SIG-M5 treated with dmso at 0.1 percent for 504 hours (cell line): Measurements from ENCODE around the gene RUFY3.
A peak's percentile ranks its signal among the peaks of the same experiment; 100 is the strongest.
"Not testable (repeated sequence)": the region's sequence is repeated elsewhere in the genome, so short reads cannot be mapped to it uniquely, and the experiment has no call there.

Experiments
- DNase-seq: peaks from one replicate; lab custom pipeline; 2025; ENCODE audit not compliant: unreplicated experiment; lab: John Stamatoyannopoulos, UW

The RUFY3 gene

GRCh38 chr4:70839589-70840093 lies 117.9 kb downstream of the RUFY3 start, which contains the start of gene GRSF1:
GRSF1 (minus strand) TSS chr4:70839890; CDS start chr4:70839827, 63 bp downstream.
- peak; percentile 76 for DNase-seq

- DNase-seq: peak; percentile 60
Measured at GRCh38 chr4:70840137-70840536, 118.4 kb downstream of the RUFY3 start.

DNA sequence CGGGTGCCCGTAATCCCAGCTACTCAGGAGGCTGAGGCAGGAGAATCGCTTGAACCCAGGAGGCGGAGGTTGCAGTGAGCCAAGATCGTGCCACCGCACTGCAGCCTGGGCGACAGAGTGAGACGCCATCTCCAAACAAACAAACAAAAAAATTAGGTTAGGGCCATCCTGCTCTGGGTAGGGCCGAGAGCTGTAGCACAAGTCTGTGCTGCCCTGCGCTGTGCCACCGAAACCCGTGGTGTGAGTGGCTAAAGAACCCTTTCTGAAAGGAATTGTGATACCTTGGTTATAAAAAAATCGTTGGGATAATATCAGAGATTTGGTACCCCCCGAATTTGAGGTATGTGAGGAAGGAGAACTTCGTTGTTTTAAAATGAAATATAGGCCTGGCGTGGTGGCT lies 118.9 kb downstream of the RUFY3 start:
- DNase-seq: not testable (repeated sequence)

GRCh38 chr4:70841211-70841610 lies 119.4 kb downstream of the RUFY3 start:
- DNase-seq: no peak

GRCh38 chr4:70841951-70842350 lies 120.2 kb downstream of the RUFY3 start:
- DNase-seq: no peak

DNA sequence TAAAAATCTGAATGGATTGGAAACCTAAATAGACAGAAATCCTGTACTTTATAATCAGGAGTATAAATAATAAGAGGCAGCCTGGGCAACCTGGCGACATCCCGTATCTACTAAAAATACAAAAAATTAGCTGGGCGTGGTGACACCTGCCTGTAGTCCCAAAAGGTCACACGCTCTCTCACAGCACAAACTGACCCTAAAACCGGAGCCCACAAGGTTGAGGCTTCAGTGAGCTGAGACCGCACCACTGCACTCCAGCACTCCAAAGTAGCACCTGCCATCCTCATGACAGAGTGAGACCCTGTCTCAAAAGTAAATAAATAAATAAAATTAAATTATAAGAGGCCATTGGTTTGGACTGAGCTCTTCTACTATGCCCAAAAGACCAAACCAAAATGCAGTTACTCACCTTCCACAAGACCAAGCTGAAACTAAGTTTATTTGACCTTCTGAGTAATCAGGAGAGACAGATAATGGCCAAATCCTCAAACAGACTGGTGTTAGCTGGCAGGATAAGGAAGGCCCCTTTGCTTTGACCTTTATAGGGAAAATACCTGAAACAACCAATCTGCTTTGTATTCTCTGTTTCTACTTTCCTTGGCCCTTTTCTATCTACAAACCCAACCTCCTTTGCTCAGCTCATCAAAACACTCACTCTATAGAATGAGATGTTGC lies 121.1 kb downstream of the RUFY3 start:
- DNase-seq: no peak

- DNase-seq: no peak
Measured at GRCh38 chr4:70844180-70844579, 122.4 kb downstream of the RUFY3 start.

- DNase-seq: peak; percentile 23
Measured at GRCh38 chr4:70849291-70849690, 127.5 kb downstream of the RUFY3 start.

GRCh38 chr4:70855464-70855863 lies 133.7 kb downstream of the RUFY3 start:
- DNase-seq: no peak
